B cell (primary cell): ENCODE results near the gene HOXD9. TPM values are rescaled to one million over a fixed set of nuclear protein-coding genes. Genes with fewer than 3 reads are reported as not detected.

ENCODE experiments used
- ATAC-seq: fragments of 200-7000 bp; cut with Tn5 transposase; one replicate; pipeline ENCODE4 v1.10.0; 2021; ENCODE audit warnings: low read depth, mild to moderate bottlenecking, moderate number of reproducible peaks, moderate library complexity
- CTCF ChIA-PET: fragments of 350-600 bp; sonication (Branson Sonifier 250); formaldehyde crosslinking; loops from one replicate; lab custom pipeline; 2021; ENCODE audit warnings: antibody characterized with exemption, inconsistent platforms; lab: Charles Lee
- POLR2A ChIA-PET: fragments of 350-600 bp; sonication (Branson Sonifier 250); formaldehyde crosslinking; loops from one replicate; lab custom pipeline; 2021; ENCODE audit warnings: antibody characterized with exemption; lab: Charles Lee
- DNase-seq: peaks from one replicate; pipeline ENCODE4 v3.0.0; 2013
- H2AFZ ChIP-seq: 2 replicates; pipeline ENCODE4 v1.6.1; 2012; ENCODE audit warnings: mild to moderate bottlenecking, low read depth, low read length; ENCODE audit not compliant: insufficient read depth, poor library complexity, severe bottlenecking
- H3K27ac ChIP-seq, 2 donors: 1 replicate in 1 of 2; 2 replicates in 1 of 2; pipeline ENCODE4 v1.5.1; 2012 to 2013; ENCODE audit warnings: low read length in 2 of 2, mild to moderate bottlenecking in 2 of 2, moderate library complexity in 1 of 2
- H3K27me3 ChIP-seq, 4 experiments: fragments of 200-600 bp in 1 of 4; sonication (generic) in 1 of 4; replicated peaks in 1 of 4; 1 replicate in 2 of 4; 2 replicates in 2 of 4; pipeline versions ENCODE4 v1.6.1 to v1.7.0; 2013 to 2016; ENCODE audit warnings: low read length in 3 of 4, mild to moderate bottlenecking in 2 of 4, mixed read lengths in 1 of 4, moderate library complexity in 1 of 4; ENCODE audit not compliant: insufficient read depth in 4 of 4, control insufficient read depth in 3 of 4; ENCODE audit errors: control extremely low read depth in 1 of 4
- H3K36me3 ChIP-seq, 2 experiments: replicated peaks in 1 of 2; 1 replicate in 1 of 2; 2 replicates in 1 of 2; pipeline versions ENCODE4 v1.6.1 to v1.7.1; 2013; ENCODE audit warnings: low read length in 1 of 2; ENCODE audit not compliant: insufficient read depth in 2 of 2, control insufficient read depth in 1 of 2; ENCODE audit errors: control extremely low read depth in 1 of 2, extremely low read depth in 1 of 2
- H3K4me1 ChIP-seq, 2 donors: fragments of 200-600 bp in 1 of 2; sonication (generic) in 1 of 2; 1 replicate in 1 of 2; 2 replicates in 1 of 2; pipeline versions ENCODE4 v1.5.1 to v1.6.1; 2013 to 2017; ENCODE audit warnings: low read length in 2 of 2; ENCODE audit not compliant: control insufficient read depth in 2 of 2, insufficient read depth in 2 of 2
- H3K4me2 ChIP-seq: replicated peaks from 2 replicates; pipeline ENCODE3; 2012; ENCODE audit warnings: mild to moderate bottlenecking, low read depth, low read length; ENCODE audit not compliant: poor library complexity, severe bottlenecking
- H3K4me3 ChIP-seq, 5 experiments: fragments of 200-600 bp in 1 of 5; sonication (generic) in 1 of 5; 1 replicate in 3 of 5; 2 replicates in 2 of 5; pipeline versions ENCODE4 v1.5.1 to v1.7.0; 2011 to 2016; ENCODE audit warnings: low read length in 4 of 5, mild to moderate bottlenecking in 4 of 5, low read depth in 2 of 5, control low read depth in 1 of 5, moderate library complexity in 1 of 5; ENCODE audit not compliant: insufficient read depth in 1 of 5; ENCODE audit errors: control extremely low read depth in 1 of 5, extremely low read depth in 1 of 5
- H3K79me2 ChIP-seq: fragments of 200-600 bp; sonication (generic); one replicate; pipeline ENCODE4 v1.6.0; 2016; ENCODE audit warnings: low read length; ENCODE audit not compliant: control insufficient read depth, insufficient read depth
- H3K9ac ChIP-seq: fragments of 200-600 bp; sonication (generic); 2 replicates; pipeline ENCODE4 v1.6.1; 2017; ENCODE audit warnings: mild to moderate bottlenecking, low read length, moderate library complexity
- H3K9me3 ChIP-seq, 3 donors: one replicate each; pipeline versions ENCODE4 v1.6.1 to v1.7.1; 2013; ENCODE audit warnings: low read length in 2 of 3; ENCODE audit not compliant: control insufficient read depth in 2 of 3, insufficient read depth in 1 of 3; ENCODE audit errors: control extremely low read depth in 1 of 3
- H4K20me1 ChIP-seq: 2 replicates; pipeline ENCODE4 v1.6.0; 2012; ENCODE audit warnings: mild to moderate bottlenecking, low read length; ENCODE audit not compliant: insufficient read depth, control insufficient read depth, poor library complexity, severe bottlenecking
- H3K27ac Mint-ChIP-seq: one replicate; pipeline ENCODE4 v1.8.0; 2021; ENCODE audit warnings: mixed read lengths
- H3K27me3 Mint-ChIP-seq: one replicate; pipeline ENCODE4 v1.8.0; 2021; ENCODE audit warnings: mixed read lengths
- H3K4me1 Mint-ChIP-seq: one replicate; pipeline ENCODE4 v1.8.0; 2021; ENCODE audit warnings: mixed read lengths
- H3K4me3 Mint-ChIP-seq: one replicate; pipeline ENCODE4 v1.8.0; 2021; ENCODE audit warnings: mixed read lengths
- H3K9me3 Mint-ChIP-seq: one replicate; pipeline ENCODE4 v1.8.0; 2022; ENCODE audit warnings: mixed read lengths; ENCODE audit not compliant: insufficient read depth
- CTCF ChIP-seq: fragments of 200-600 bp; IDR thresholded peaks from one replicate; pipeline ENCODE4 v1.8.0; 2022; ENCODE audit warnings: antibody characterized with exemption, mild to moderate bottlenecking
- EZH2 ChIP-seq: IDR thresholded peaks from 2 replicates; pipeline ENCODE4 v1.6.1; 2012; ENCODE audit warnings: borderline replicate concordance, low read depth, mild to moderate bottlenecking, moderate library complexity, low read length; ENCODE audit not compliant: insufficient read depth, poor library complexity, severe bottlenecking
- WGBS: methylation state at CpG from one replicate; pipeline ENCODE4 v1.1.5; 2013; ENCODE audit warnings: missing lambda C conversion rate; ENCODE audit not compliant: insufficient coverage; 5-methylcytosine and 5-hydroxymethylcytosine counted together
- intact Hi-C: fragments of 100-400 bp; cut with micrococcal nuclease; formaldehyde crosslinking; loops from one replicate; pipeline ENCODE4 v1.10.0; 2022
- polyA plus RNA-seq: library from polyadenylated mRNA; depleted of rRNA; stranded (reverse); fragments of >200 nt; gene quantifications from 2 replicates; pipeline ENCODE4 v1.2.3, GENCODE V29; 2012
- total RNA-seq, 2 donors: library from RNA; stranded (reverse); fragments of 120-200 nt in 1 of 2; gene quantifications; 1 replicate in 1 of 2; 2 replicates in 1 of 2; pipeline versions ENCODE4 v1.2.3 to v1.2.4, GENCODE V29; 2013 to 2022

HOXD9 gene
- total and polyA plus RNA-seq, 2 donors (not counting 1 experiment from before 2014, with no cell fraction given): not detected

DNA sequence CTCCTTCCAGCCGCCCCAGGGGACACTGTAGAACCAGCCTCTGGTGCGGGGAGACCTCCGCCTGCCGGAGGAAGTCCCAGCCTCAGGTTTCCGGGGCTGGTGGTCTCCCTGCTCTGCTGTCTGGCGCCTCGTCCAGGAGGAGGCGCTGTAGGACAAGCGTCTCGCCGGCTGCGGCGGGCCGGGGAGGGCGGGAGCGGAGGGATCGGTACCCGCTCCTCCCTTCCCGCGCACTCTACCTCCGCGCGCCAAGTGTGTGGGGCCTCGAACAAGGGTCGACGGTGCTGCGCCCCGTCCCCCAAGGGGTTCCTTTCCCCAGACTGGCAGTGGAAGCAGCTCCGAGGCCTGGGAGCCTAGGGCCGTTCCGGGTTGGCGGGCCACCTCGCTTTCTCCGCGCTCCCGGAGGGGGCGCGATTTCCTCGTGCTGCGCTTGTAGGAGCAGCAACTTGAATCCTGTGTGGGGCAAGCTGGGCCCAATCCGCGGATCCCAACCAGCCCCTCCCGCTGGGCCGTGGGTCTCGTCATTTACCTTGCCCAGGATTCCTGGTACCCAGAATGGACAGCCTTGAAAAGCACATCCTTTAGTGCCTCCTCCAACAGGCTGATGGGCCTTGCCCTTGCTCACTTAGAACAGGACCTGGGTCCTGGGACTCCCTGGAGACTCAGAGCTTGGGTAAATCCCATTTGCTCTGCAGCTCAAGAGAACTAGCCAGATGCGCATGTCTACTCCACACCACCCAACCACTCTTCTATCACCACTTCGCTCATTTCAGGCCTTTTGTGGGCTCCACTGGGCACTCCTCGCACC lies 18.2 kb downstream of the HOXD9 start:
- Histone ChIP-seq H3K9ac (peak overlapping the region; percentile 25), H2AFZ (peak overlapping the region; percentile 9)
- no peak for TF ChIP-seq EZH2
- TF ChIP-seq CTCF: peak; percentile 61

DNA sequence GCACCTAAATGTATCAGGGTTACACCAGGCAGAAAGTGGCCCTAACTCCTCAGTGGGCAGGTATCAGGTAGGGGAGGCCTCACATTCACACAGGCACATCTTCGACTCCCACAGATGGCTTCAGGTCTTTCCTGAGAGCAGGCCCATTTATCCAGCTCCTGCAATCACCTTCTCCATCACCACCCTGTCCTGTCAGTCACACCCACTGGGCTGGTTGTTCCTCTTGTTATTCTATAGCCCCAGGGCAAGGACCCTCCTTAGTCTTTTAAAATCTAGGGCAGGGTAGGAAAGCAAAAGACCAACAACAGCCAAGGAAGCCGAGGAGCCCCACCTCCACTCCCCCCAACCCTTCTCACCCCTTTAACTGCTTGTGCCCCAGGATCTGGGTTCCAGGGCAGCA lies 19.8 kb downstream of the HOXD9 start:
- ATAC-seq: no peak
- Mint-ChIP-seq H3K9me3 (no peaks in the 10 kb centered on the region), H3K4me3 (no peak overlapping the region), H3K27ac (no peak overlapping the region), H3K4me1 (peaks cover 16% of the 10 kb centered on the region), H3K27me3 (peaks cover 76% of the 10 kb centered on the region)
- Histone ChIP-seq H3K4me1 (peaks cover 12 to 22% of the 10 kb centered on the region in 2 donors), H3K9ac (no peak overlapping the region), H2AFZ (no peak overlapping the region), H3K27me3 (peaks cover 0 to 91% (median 68%) of the 10 kb centered on the region in 4 experiments), H3K36me3 (no peaks in the 10 kb centered on the region), H4K20me1 (no peaks in the 10 kb centered on the region), H3K27ac (no peak overlapping the region), H3K9me3 (peaks cover 0 to 30% (median 6%) of the 10 kb centered on the region in 3 donors), H3K79me2 (no peaks in the 10 kb centered on the region), H3K4me2 (no peak overlapping the region), H3K4me3 (no peak overlapping the region)
- POLR2A ChIA-PET: no interaction called here
- DNase-seq: no peak
- WGBS: no CpG with 5 or more reads among the region's 2 CpGs
- TF ChIP-seq EZH2 (no peak), CTCF (no peak)
- intact Hi-C loops: loop anchor here (5.0 kb wide), 1 partner anchor 410 kb away; no protein-coding TSS in a partner anchor
- CTCF ChIA-PET: interaction anchor here (0.9 to 2.2 kb wide), 2 partner anchors 15 to 495 kb away, joined by 3 to 9 read pairs; no protein-coding TSS in a partner anchor

More for the DNA sequence above, 18.2 kb downstream of the HOXD9 start:
- peak; percentile 74 for DNase-seq
- ChIA-PET CTCF (interaction anchor here (0.6 to 3.8 kb wide), 12 partner anchors 9 to 673 kb away, joined by 3 to 26 read pairs (median 4); no protein-coding TSS in a partner anchor), POLR2A (no interaction called here)
- Histone ChIP-seq H3K4me3 (peak overlapping the region in 2 of 5 experiments; percentile 29 to 32), H3K79me2 (no peaks in the 10 kb centered on the region), H3K36me3 (no peaks in the 10 kb centered on the region), H3K4me2 (peak overlapping the region; percentile 58), H3K9me3 (peaks cover 0 to 33% (median 6%) of the 10 kb centered on the region in 3 donors), H3K27ac (no peak overlapping the region), H3K4me1 (peaks cover 19 to 38% of the 10 kb centered on the region in 2 donors), H4K20me1 (no peaks in the 10 kb centered on the region), H3K27me3 (peaks cover 0 to 90% (median 68%) of the 10 kb centered on the region in 4 experiments)
- intact Hi-C loops: loop anchor here (5.0 kb wide), 1 partner anchor 412 kb away; no protein-coding TSS in a partner anchor
- Mint-ChIP-seq H3K4me1 (peaks cover 23% of the 10 kb centered on the region), H3K27me3 (peaks cover 76% of the 10 kb centered on the region), H3K4me3 (peak overlapping the region; percentile 42), H3K27ac (no peak overlapping the region), H3K9me3 (no peaks in the 10 kb centered on the region)
- peak; percentile 73 for ATAC-seq
- WGBS: 7% methylated on average over 48 of the region's 48 CpGs
